GM18511 (cell line): ENCODE data around the gene SERF1B.
"Not testable (repeated sequence)": the region's sequence is repeated elsewhere in the genome, so short reads cannot be mapped to it uniquely, and the experiment has no call there.

Source experiments
- ATAC-seq: cut with Tn5 transposase; IDR thresholded peaks from one replicate; pipeline ENCODE4 v1.9.1; 2021; ENCODE audit warnings: mild to moderate bottlenecking, moderate library complexity; ENCODE audit not compliant: unreplicated experiment

The SERF1B gene

GRCh38 chr5:70025106-70025844 is at the start of gene SERF1B:
Gene SERF1B (plus strand): TSS chr5:70025251. CDS start chr5:70025452, 201 bp downstream.
- peak; percentile 87 for ATAC-seq

GRCh38 chr5:69991713-69992112 is 33.3 kb upstream of the SERF1B start:
- not testable (repeated sequence) for ATAC-seq

- ATAC-seq: not testable (repeated sequence)
Measured at GRCh38 chr5:69995535-69995934, 29.5 kb upstream of the SERF1B start.

- ATAC-seq: not testable (repeated sequence)
Measured at GRCh38 chr5:70020660-70021059, 4.4 kb upstream of the SERF1B start.

- not testable (repeated sequence) for ATAC-seq
Measured at GRCh38 chr5:70025845-70026145, 744 bp downstream of the SERF1B start.

- not testable (repeated sequence) for ATAC-seq
Measured at GRCh38 chr5:70031204-70031603, 6.2 kb downstream of the SERF1B start.

- ATAC-seq: not testable (repeated sequence)
Measured at GRCh38 chr5:70041411-70041810, 16.4 kb downstream of the SERF1B start.

GRCh38 chr5:70049790-70050142 is 24.7 kb downstream of the SERF1B start:
- ATAC-seq: peak; percentile 44

GRCh38 chr5:70056289-70056942 is 31.4 kb downstream of the SERF1B start:
- ATAC-seq: not testable (repeated sequence)

- not testable (repeated sequence) for ATAC-seq
Measured at GRCh38 chr5:70057140-70057539, 32.1 kb downstream of the SERF1B start.

GRCh38 chr5:70077632-70078031 is 52.6 kb downstream of the SERF1B start:
- not testable (repeated sequence) for ATAC-seq

- ATAC-seq: not testable (repeated sequence)
Measured at GRCh38 chr5:70088907-70089464, 63.9 kb downstream of the SERF1B start.

GRCh38 chr5:70091776-70092175 is 66.7 kb downstream of the SERF1B start:
- ATAC-seq: not testable (repeated sequence)
